HG03280 (cell line): Measurements from ENCODE around the gene PTPN6.

ENCODE experiments used
- ATAC-seq: cut with Tn5 transposase; IDR thresholded peaks from one replicate; pipeline ENCODE4 v1.9.1; 2021; ENCODE audit warnings: mild to moderate bottlenecking, moderate library complexity; ENCODE audit not compliant: unreplicated experiment

PTPN6 gene

DNA sequence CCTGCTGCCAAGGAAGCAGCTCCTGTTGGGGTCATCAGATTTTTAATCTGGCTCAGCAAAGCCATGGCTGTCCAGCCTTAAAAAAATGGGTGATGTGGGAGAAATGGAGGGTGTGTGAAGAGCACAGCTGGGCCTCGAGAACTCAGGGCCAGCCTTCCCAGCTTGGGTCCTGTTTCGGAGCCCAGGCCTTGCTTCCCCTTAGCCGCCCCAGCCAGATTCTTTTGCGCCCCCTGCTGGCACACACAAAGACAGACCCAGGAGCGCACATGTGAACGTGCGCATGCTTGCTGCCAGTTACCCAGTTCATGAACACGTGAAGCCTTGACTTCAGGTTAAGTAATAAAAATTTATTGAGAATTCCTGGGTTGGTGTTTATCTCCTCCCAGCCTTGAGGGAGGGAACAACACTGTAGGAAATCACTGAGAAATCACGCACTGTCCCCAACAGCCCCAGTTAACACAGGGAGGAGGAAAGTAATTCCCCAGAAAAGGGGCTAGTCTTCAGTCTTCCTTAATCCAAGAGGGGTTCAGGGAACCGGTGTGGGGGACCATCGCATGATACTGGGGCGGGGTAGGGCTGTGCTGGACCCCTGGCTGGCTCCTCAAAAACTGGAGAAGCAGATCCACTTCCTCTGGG, 14.0 kb downstream of the PTPN6 start:
- ATAC-seq = peak; percentile 46

DNA sequence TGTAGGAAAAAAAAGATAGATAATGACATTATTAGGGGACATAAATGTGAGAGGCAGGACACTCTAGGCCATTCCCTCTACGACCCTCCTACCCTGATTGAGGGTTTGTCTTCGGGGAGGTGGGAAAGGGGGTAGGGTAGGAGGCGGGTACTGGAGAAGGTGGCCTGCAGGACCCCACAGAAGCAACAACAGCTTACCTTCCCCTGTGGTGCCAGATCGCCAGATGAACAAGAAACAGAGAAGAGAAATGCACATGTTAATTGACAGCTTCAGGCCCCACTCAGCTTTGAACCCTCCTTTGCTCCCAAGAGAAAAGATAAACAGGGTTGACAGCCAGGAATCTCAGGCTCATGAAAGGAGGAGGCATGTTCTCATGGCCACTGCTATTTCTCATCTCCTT, 14.6 kb downstream of the PTPN6 start:
- no peak for ATAC-seq

DNA sequence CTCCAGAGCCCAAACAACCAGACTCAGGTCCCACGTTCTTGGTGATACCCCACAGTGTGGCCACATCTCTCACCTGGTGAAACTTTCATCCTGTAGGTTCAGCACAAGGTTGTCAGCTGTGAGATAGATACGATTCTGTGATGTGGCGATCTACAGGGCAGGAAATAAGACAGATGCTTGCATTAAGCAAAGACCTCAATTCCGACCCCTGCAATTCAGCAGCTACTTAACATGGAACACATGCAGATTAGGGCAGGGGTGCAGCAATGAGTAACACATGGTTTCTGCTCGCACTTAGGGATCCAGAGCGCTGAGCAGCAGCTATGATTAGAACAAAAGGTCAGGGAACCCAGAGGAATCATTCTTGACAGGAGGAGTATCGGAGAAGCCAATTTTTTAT, 15.2 kb downstream of the PTPN6 start:
- ATAC-seq = no peak

- ATAC-seq = no peak
Observed at GRCh38 chr12:6967651-6968100, 16.5 kb downstream of the PTPN6 start.

DNA sequence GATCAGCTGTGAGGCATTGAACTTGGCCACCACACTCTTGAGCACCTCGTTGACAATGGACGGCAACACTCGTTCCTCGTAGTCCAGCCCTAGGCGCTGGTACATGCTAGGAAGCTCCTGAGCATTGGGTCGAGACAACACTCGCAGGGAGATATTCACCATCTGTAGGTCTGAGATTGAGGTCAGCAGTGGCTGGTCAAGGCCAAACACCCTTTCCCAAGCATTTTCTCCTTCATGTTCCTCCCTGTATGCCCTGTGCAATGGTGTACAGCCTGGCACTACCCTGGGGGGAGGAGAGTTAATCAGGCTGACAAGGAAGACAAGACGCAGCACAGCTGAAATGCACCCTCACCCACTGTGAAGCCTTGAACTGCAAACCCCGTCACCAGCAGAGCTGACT, 17.3 kb downstream of the PTPN6 start:
- no peak for ATAC-seq

- no peak for ATAC-seq
Observed at GRCh38 chr12:6970096-6970527, 19.0 kb downstream of the PTPN6 start.

DNA sequence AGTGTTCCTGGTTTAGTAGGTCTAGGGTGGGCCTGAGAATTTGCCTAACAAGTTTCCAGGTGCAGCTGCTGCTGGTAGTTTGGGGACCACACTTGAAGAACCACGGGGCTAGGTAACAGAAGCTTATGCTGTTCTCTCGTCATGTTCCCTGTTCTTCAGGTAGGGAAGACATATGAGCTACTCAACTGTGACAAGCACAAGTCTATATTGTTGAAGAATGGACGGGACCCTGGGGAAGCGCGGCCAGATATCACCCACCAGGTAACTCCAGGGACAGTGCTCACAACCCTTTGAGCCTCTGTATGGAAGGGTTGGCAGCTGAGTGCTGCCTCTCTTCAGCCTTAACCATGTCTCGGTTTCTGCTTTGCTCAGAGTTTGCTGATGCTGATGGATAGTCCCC, 23.0 kb downstream of the PTPN6 start:
- no peak for ATAC-seq

GRCh38 chr12:6975297-6976032, 24.3 kb downstream of the PTPN6 start:
- ATAC-seq = no peak

DNA sequence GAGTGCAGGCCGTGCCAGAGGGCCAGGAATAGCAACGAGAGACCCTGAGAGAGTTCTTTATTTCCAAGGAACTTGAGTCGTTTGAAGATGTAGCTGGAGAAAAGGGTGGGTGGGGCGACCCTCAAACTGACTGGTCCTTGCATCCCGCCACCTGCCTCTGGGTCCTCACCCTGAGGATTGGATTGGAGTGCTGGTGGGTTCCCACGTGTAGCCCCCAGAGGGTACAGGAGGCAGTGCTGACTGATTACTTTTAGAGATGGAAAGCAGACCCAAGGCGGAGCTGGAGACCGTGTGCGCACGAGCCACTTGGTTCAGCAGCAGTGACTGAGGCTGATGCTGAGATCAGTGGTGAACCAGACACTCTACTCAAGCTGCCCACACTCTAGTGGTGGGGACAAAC, 26.5 kb downstream of the PTPN6 start:
- no peak for ATAC-seq

DNA sequence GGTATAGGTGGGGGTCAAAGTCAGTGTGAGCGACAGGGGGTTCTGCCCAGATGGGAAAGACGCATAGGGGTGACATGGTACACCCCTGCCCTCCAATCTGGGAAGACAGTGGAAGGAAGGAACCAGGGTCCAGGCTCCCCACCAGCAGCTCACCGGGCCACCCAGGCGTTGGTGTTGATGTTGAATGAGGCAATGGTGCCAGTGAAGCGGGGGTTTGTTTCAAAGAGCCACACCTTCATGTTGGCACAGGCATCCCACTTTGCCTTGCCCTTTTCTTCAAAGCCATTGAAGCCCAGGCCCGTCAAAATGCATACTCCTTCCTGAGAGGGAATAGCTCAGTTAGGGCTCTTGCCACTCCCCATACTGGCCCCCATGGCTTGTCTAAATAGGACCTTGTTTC, 27.0 kb downstream of the PTPN6 start:
- ATAC-seq = no peak

DNA sequence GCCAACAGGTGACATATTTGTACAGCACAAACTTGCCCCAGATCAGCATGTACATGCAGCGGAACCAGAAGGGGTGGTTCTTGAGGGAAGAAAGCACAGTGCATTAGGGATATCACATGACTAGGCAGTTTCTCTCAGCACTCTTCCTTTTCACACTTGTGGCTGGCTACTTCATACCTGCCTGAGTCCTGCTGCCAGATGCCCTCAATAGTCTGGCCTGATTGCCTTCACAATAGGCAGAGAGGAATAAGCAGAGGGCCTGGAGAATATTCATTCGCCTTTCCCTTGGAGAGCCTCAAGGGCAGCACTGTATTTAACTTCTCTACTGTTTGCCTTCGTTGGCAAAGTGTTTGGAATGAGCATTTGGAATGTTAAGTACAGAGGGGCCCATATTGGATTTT, 27.5 kb downstream of the PTPN6 start:
- no peak for ATAC-seq

DNA sequence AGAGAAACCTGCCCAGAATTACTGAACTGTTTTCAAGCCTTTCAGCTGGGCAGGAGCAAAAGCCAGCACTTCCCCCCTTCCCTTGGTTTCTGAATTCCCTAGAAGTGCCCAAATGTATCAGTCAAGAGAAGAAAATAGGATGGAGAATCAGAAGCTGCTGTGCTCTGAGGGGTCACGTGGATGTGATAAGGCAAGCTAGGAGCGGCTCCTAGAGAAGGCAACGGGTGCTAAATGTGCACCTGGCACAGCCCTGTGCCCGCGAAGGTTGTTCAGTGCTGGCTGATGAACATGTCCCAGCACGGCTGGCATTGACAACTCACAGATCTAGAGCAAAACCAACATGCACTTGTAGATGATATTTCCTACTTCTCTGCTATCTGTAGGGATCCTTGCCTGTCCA, 27.9 kb downstream of the PTPN6 start:
- ATAC-seq = no peak

- ATAC-seq = no peak
Observed at GRCh38 chr12:6979453-6979852, 28.3 kb downstream of the PTPN6 start.

DNA sequence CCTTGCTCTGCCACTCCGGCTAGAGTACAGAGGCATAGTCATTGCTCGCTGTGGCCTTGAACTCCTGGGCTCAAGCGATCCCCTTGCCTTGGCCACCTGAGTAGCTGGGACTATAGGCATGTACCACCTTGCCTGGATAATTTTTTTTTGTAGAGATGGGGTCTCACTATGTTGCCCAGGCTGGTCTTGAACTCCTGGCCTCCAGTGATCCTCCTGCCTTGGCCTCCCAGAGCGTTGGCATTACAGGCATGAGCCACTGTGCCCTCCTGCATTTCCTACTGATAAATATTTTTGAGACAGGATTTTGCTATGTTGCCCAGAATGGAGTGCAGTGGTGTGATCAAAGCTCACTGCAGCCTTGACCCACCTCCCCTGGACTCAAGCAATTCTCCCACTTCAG, 28.9 kb downstream of the PTPN6 start:
- no peak for ATAC-seq

GRCh38 chr12:6980740-6981139, 29.6 kb downstream of the PTPN6 start:
- no peak for ATAC-seq

- no peak for ATAC-seq
Observed at GRCh38 chr12:6981152-6982052, 30.2 kb downstream of the PTPN6 start.

GRCh38 chr12:6982532-6982931, 31.4 kb downstream of the PTPN6 start:
- no peak for ATAC-seq

DNA sequence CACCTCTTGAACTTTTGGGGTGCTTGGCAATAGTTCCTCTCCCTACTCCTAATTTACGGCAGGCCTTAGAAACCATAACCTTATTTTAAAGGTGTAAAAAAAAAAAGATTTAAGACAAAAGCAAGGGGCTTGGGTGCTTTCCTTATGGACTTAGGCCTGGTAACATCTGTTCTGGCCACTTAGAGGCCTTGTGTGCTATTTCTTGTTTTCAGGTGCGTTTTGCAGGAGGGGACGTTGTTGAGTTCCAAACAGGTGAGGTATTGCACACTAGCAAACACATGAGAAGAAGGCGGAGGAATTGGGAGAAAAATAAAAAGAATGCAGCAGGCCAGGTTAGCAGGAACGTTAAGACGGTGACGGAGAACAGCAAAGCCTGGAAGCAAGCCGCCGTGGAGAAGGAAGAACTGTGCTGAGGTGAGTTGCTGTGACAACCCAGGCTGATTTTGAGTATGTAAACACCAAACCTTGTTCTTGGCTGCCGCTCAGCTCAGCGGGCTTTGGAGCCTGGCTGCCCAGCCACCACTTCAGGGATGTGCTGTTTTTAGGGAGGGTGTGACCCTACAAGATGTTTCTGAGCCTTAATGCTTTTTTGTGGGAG, 36.9 kb downstream of the PTPN6 start:
- ATAC-seq = no peak

GRCh38 chr12:6996040-6996441, 44.9 kb downstream of the PTPN6 start:
- no peak for ATAC-seq

DNA sequence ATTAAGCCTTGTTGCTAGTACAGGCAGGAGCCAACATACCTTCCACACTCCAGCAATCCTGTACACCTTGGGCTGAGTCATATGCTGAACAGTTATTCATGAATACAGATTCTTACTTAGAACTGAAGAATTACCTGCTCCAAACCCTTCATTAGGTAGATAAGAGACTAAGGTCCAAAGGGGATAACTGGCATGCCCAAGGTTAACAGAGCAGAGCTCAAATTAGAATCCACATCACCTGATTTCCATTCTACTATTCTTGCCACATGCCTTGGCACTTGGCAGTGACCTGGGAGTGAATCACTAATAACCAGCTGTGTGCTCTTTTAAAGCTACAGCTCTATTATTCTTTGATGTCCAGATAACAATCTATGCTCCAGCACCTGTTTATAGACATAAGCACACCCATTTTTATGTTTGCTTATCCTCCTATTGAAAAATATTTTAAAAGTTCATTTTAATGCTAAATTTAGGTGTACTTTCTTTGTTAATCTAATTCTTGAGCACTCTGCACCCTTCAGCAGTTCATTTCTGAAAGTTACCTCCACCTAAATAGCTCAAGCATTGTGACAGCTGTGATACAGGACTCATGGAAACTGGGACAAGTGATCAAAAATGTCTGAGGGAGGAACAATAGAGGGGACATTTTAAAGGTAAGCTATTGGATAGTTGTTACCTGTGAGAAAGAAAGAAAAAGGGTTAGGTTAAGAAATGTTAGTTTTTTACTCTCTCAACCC, 47.7 kb downstream of the PTPN6 start:
- no peak for ATAC-seq
